Measurements from ENCODE around the gene SERINC1. TPM values are rescaled to one million over a fixed set of nuclear protein-coding genes. Genes with fewer than 3 reads are reported as not detected.

Gene SERINC1
- total RNA-seq, 4 donors from 2014 or later: 136 to 354 (median 237) TPM

- no peak overlapping the region for H3K4me3 ChIP-seq
- H3K9me3 ChIP-seq: no peaks in the 10 kb centered on the region
- no peaks in the 10 kb centered on the region for H3K4me1 ChIP-seq
- H3K27ac ChIP-seq: no peak overlapping the region
- intact Hi-C loops (cut with DNase I; ENCODE audit: low total_unique reads): no loop called here
- H3K36me3 ChIP-seq: no peaks in the 10 kb centered on the region
- no peaks in the 10 kb centered on the region for H3K27me3 ChIP-seq
- DNase-seq: no peak
- TF ChIP-seq POLR2A (IDR thresholded peaks at IDR 0.05): no peak
- no peak for TF ChIP-seq CTCF (IDR thresholded peaks at IDR 0.05)
These were observed 38.8 kb downstream of the SERINC1 start for GRCh38 chr6:122432816-122433215.

- no peaks in the 10 kb centered on the region for H3K4me1 ChIP-seq
- DNase-seq: no peak
- H3K27ac ChIP-seq: no peak overlapping the region
- intact Hi-C loops (cut with DNase I; ENCODE audit: low total_unique reads): no loop called here
- H3K9me3 ChIP-seq: no peaks in the 10 kb centered on the region
- no peaks in the 10 kb centered on the region for H3K36me3 ChIP-seq
- no peak overlapping the region for H3K4me3 ChIP-seq
- no peaks in the 10 kb centered on the region for H3K27me3 ChIP-seq
- no peak for TF ChIP-seq POLR2A (IDR thresholded peaks at IDR 0.05)
- no peak for TF ChIP-seq CTCF (IDR thresholded peaks at IDR 0.05)
These were observed 39.8 kb downstream of the SERINC1 start for GRCh38 chr6:122431780-122432179.

- Histone ChIP-seq H3K36me3 (no peaks in the 10 kb centered on the region), H3K9me3 (no peaks in the 10 kb centered on the region), H3K4me1 (no peaks in the 10 kb centered on the region), H3K27me3 (no peaks in the 10 kb centered on the region), H3K27ac (no peak overlapping the region), H3K4me3 (no peak overlapping the region)
- TF ChIP-seq POLR2A (IDR thresholded peaks at IDR 0.05) (no peak), CTCF (IDR thresholded peaks at IDR 0.05) (no peak)
- intact Hi-C loops (cut with DNase I; ENCODE audit: low total_unique reads): no loop called here
- DNase-seq: no peak
These were observed 42.3 kb downstream of the SERINC1 start for GRCh38 chr6:122429323-122429722.

- no peak for TF ChIP-seq POLR2A (IDR thresholded peaks at IDR 0.05)
- TF ChIP-seq CTCF (IDR thresholded peaks at IDR 0.05): no peak
- Histone ChIP-seq H3K4me3 (no peak overlapping the region), H3K36me3 (no peaks in the 10 kb centered on the region), H3K27ac (no peak overlapping the region), H3K4me1 (no peaks in the 10 kb centered on the region), H3K9me3 (no peaks in the 10 kb centered on the region), H3K27me3 (no peaks in the 10 kb centered on the region)
- intact Hi-C loops (cut with DNase I; ENCODE audit: low total_unique reads): no loop called here
- DNase-seq: no peak
These were observed 42.8 kb downstream of the SERINC1 start for GRCh38 chr6:122428781-122429180.

- Histone ChIP-seq H3K4me3 (no peak overlapping the region), H3K9me3 (no peaks in the 10 kb centered on the region), H3K27me3 (no peaks in the 10 kb centered on the region), H3K36me3 (no peaks in the 10 kb centered on the region), H3K27ac (no peak overlapping the region), H3K4me1 (no peaks in the 10 kb centered on the region)
- intact Hi-C loops (cut with DNase I; ENCODE audit: low total_unique reads): no loop called here
- DNase-seq: no peak
- no peak for TF ChIP-seq POLR2A (IDR thresholded peaks at IDR 0.05)
- no peak for TF ChIP-seq CTCF (IDR thresholded peaks at IDR 0.05)
These were observed 45.0 kb downstream of the SERINC1 start for GRCh38 chr6:122426597-122426996.

Measured in uterus (tissue), 4 donors.